Spleen (tissue), 7 donors: ENCODE results near the gene DEAF1.

ENCODE experiments used
- POLR2A ChIP-seq, 3 donors: fragments of 450-650 bp; IDR thresholded peaks; one replicate each; pipeline ENCODE4 v1.5.1; 2017; ENCODE audit warnings: antibody characterized with exemption in 3 of 3, mild to moderate bottlenecking in 1 of 3
- TF ChIP-seq, protein P1 (sequence below), 11 experiments: fragments of 200-600 bp in 7 of 11; fragments of 450-650 bp in 4 of 11; sonication (generic) in 4 of 11; IDR thresholded peaks in 8 of 11; conservative IDR thresholded peaks in 3 of 11; 1 replicate in 7 of 11; 2 replicates in 4 of 11; pipeline versions ENCODE4 v1.4.0 to v1.8.0; 2016 to 2021; ENCODE audit warnings: antibody characterized with exemption in 11 of 11, inconsistent platforms in 4 of 11, mild to moderate bottlenecking in 1 of 11
- donor health status: DM: no; HTN: no; CAD: no; lungs with moderate emphysema.
- donor health status: DM: no; HTN: no; CAD: no.
- donor health status: DM: no; HTN: no; CAD: no.

DNA sequence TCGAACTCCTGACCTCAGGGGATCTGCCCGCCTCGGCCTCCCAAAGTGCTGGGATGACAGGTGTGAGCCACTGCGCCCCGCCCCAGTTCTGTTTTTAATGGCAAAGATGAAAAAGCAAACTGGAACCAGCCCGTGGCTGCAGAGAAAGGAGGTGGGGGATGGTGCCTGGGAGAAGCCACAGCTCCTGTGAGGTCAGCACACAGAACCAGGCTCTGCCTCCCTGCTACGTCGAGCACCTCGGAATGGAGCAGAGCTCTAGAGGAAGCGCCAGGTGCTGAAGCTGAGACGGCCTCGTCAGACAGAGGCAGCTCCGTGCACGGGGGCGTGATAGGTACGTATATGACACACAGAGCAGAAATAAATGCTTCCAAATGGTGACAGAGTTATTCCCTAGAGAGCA, 49.5 kb downstream of the DEAF1 start:
- TF ChIP-seq, protein P1, sequence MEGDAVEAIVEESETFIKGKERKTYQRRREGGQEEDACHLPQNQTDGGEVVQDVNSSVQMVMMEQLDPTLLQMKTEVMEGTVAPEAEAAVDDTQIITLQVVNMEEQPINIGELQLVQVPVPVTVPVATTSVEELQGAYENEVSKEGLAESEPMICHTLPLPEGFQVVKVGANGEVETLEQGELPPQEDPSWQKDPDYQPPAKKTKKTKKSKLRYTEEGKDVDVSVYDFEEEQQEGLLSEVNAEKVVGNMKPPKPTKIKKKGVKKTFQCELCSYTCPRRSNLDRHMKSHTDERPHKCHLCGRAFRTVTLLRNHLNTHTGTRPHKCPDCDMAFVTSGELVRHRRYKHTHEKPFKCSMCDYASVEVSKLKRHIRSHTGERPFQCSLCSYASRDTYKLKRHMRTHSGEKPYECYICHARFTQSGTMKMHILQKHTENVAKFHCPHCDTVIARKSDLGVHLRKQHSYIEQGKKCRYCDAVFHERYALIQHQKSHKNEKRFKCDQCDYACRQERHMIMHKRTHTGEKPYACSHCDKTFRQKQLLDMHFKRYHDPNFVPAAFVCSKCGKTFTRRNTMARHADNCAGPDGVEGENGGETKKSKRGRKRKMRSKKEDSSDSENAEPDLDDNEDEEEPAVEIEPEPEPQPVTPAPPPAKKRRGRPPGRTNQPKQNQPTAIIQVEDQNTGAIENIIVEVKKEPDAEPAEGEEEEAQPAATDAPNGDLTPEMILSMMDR (IDR thresholded peaks at IDR 0.05 in 8 of 11, conservative IDR thresholded peaks at IDR 0.05 in 3 of 11) = no peak
- TF ChIP-seq POLR2A (IDR thresholded peaks at IDR 0.05) = no peak
